Skeletal muscle satellite cell (primary cell): ENCODE results near the gene GIGYF1.
"Not testable (repeated sequence)": the region's sequence is repeated elsewhere in the genome, so short reads cannot be mapped to it uniquely, and the experiment has no call there.

ENCODE experiments used
- H3K27me3 ChIP-seq: 2 replicates; pipeline ENCODE4 v1.7.0; 2013; ENCODE audit warnings: low read length; ENCODE audit not compliant: control insufficient read depth, insufficient read depth
- H3K36me3 ChIP-seq: 2 replicates; pipeline ENCODE4 v1.7.0; 2013; ENCODE audit warnings: mild to moderate bottlenecking, control low read depth, low read length; ENCODE audit not compliant: insufficient read depth
- H3K4me1 ChIP-seq: 2 replicates; pipeline ENCODE4 v1.7.0; 2013; ENCODE audit warnings: low read length; ENCODE audit not compliant: control insufficient read depth, insufficient read depth
- H3K4me2 ChIP-seq: 2 replicates; pipeline ENCODE4 v1.7.0; 2013; ENCODE audit warnings: mild to moderate bottlenecking, low read length
- H3K4me3 ChIP-seq: 2 replicates; pipeline ENCODE4 v1.7.0; 2013; ENCODE audit warnings: low read length
- H3K9ac ChIP-seq: 2 replicates; pipeline ENCODE4 v1.7.0; 2013; ENCODE audit warnings: mild to moderate bottlenecking, low read depth, low read length, moderate library complexity
- H3K9me3 ChIP-seq: replicated peaks from 2 replicates; pipeline ENCODE4 v1.7.0; 2013; ENCODE audit warnings: mild to moderate bottlenecking, control low read depth, low read length

The GIGYF1 gene

GRCh38 chr7:100705753-100706671 is 12.0 kb upstream of the GIGYF1 start, which contains the start of gene POP7:
TSS of gene POP7 (plus strand) at chr7:100706121. CDS start at chr7:100706831, 710 bp downstream.
- H3K9ac ChIP-seq = peak within 1 kb of the TSS; percentile 92

GRCh38 chr7:100705320-100705752 is 11.3 kb upstream of the GIGYF1 start:
- Histone ChIP-seq H3K4me2 (peak overlapping the region; percentile 93), H3K4me1 (peaks cover 12% of the 10 kb centered on the region), H3K36me3 (peaks cover 6% of the 10 kb centered on the region), H3K9ac (peak overlapping the region; percentile 92), H3K27me3 (peaks cover 5% of the 10 kb centered on the region), H3K4me3 (peak overlapping the region; percentile 97), H3K9me3 (no peaks in the 10 kb centered on the region)

More at GRCh38 chr7:100705753-100706671, 12.0 kb upstream of the GIGYF1 start, which contains the start of gene POP7:
- H3K27me3 ChIP-seq = peaks cover 5% of the 10 kb centered on the region
- H3K4me3 ChIP-seq = peak within 1 kb of the TSS; percentile 97
- H3K36me3 ChIP-seq = peaks cover 6% of the 10 kb centered on the region
- H3K9me3 ChIP-seq = no peaks in the 10 kb centered on the region
- peak within 1 kb of the TSS; percentile 93 for H3K4me2 ChIP-seq
- peaks cover 12% of the 10 kb centered on the region for H3K4me1 ChIP-seq

- H3K9ac ChIP-seq, H3K9me3 ChIP-seq: not testable (repeated sequence)
These were observed 7.0 kb upstream of the GIGYF1 start for GRCh38 chr7:100701089-100701488.

GRCh38 chr7:100699018-100699417 is 5.0 kb upstream of the GIGYF1 start:
- Histone ChIP-seq H3K27me3 (peaks cover 16% of the 10 kb centered on the region), H3K36me3 (no peaks in the 10 kb centered on the region), H3K4me2 (no peak overlapping the region), H3K4me1 (no peaks in the 10 kb centered on the region), H3K4me3 (no peak overlapping the region), H3K9ac (no peak overlapping the region), H3K9me3 (no peaks in the 10 kb centered on the region)

More at GRCh38 chr7:100701089-100701488, 7.0 kb upstream of the GIGYF1 start:
- H3K4me1 ChIP-seq, H3K36me3 ChIP-seq, H3K4me2 ChIP-seq, H3K4me3 ChIP-seq: not testable (repeated sequence)
- H3K27me3 ChIP-seq = peaks cover 16% of the 10 kb centered on the region

GRCh38 chr7:100696123-100696521 is 2.1 kb upstream of the GIGYF1 start:
- Histone ChIP-seq H3K4me1 (peaks cover 17% of the 10 kb centered on the region), H3K4me3 (no peak overlapping the region), H3K4me2 (no peak overlapping the region), H3K9me3 (no peaks in the 10 kb centered on the region), H3K9ac (no peak overlapping the region), H3K27me3 (peaks cover 11% of the 10 kb centered on the region), H3K36me3 (no peaks in the 10 kb centered on the region)

- H3K27me3 ChIP-seq = no peaks in the 10 kb centered on the region
- peaks cover 10% of the 10 kb centered on the region for H3K36me3 ChIP-seq
- H3K4me2 ChIP-seq = peak overlapping the region; percentile 98
- no peaks in the 10 kb centered on the region for H3K9me3 ChIP-seq
- peak overlapping the region; percentile 88 for H3K9ac ChIP-seq
- peaks cover 19% of the 10 kb centered on the region for H3K4me1 ChIP-seq
- peak overlapping the region; percentile 93 for H3K4me3 ChIP-seq
These were observed 545 bp downstream of the GIGYF1 start for GRCh38 chr7:100693312-100694097.

- H3K9ac ChIP-seq = peak overlapping the region; percentile 88
- peak overlapping the region; percentile 98 for H3K4me2 ChIP-seq
- peaks cover 28% of the 10 kb centered on the region for H3K4me1 ChIP-seq
These were observed 1.5 kb downstream of the GIGYF1 start for GRCh38 chr7:100692578-100692961.

GRCh38 chr7:100691676-100692577 is 2.1 kb downstream of the GIGYF1 start:
- H3K4me3 ChIP-seq = peak overlapping the region; percentile 93
- peak overlapping the region; percentile 88 for H3K9ac ChIP-seq
- H3K4me2 ChIP-seq = peak overlapping the region; percentile 98
- H3K27me3 ChIP-seq = no peaks in the 10 kb centered on the region
- H3K4me1 ChIP-seq = peaks cover 29% of the 10 kb centered on the region
- H3K9me3 ChIP-seq = no peaks in the 10 kb centered on the region
- H3K36me3 ChIP-seq = peaks cover 15% of the 10 kb centered on the region

More at GRCh38 chr7:100692578-100692961, 1.5 kb downstream of the GIGYF1 start:
- H3K27me3 ChIP-seq = no peaks in the 10 kb centered on the region
- no peaks in the 10 kb centered on the region for H3K9me3 ChIP-seq
- peaks cover 13% of the 10 kb centered on the region for H3K36me3 ChIP-seq
- H3K4me3 ChIP-seq = peak overlapping the region; percentile 93

- H3K4me3 ChIP-seq = no peak overlapping the region
- peaks cover 33% of the 10 kb centered on the region for H3K36me3 ChIP-seq
- peaks cover 29% of the 10 kb centered on the region for H3K4me1 ChIP-seq
These were observed 4.6 kb downstream of the GIGYF1 start for GRCh38 chr7:100689230-100690135.

GRCh38 chr7:100688326-100688860 is 5.7 kb downstream of the GIGYF1 start:
- no peaks in the 10 kb centered on the region for H3K9me3 ChIP-seq
- peaks cover 42% of the 10 kb centered on the region for H3K36me3 ChIP-seq
- no peak overlapping the region for H3K4me2 ChIP-seq
- no peak overlapping the region for H3K4me3 ChIP-seq
- no peaks in the 10 kb centered on the region for H3K27me3 ChIP-seq
- peaks cover 29% of the 10 kb centered on the region for H3K4me1 ChIP-seq
- no peak overlapping the region for H3K9ac ChIP-seq

More at GRCh38 chr7:100689230-100690135, 4.6 kb downstream of the GIGYF1 start:
- no peaks in the 10 kb centered on the region for H3K27me3 ChIP-seq
- no peak overlapping the region for H3K4me2 ChIP-seq
- no peaks in the 10 kb centered on the region for H3K9me3 ChIP-seq
- no peak overlapping the region for H3K9ac ChIP-seq
